Measurements from ENCODE around the gene STK33.
"Not testable (repeated sequence)": the region's sequence is repeated elsewhere in the genome, so short reads cannot be mapped to it uniquely, and the experiment has no call there.

Gene STK33

DNA sequence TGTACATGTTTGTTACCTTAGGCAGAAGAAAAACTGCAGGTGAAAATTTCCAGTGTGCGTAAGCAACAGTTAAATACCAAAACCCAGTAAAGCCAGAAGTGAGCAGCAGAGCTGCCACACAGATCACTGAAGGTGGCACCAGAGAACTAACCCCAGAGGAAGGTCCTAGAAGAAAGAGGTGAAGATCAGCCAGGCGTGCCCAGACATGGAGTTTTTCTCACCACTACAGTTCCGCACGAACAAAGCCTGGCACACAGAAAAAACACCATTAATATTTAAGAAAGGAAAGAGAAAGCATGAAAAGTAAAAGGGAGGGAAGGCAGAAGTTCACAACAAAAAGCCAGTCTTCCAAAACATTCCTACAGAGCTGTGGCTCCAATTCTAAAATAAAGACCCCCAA lies 60.7 kb downstream of the STK33 start:
- DNase-seq: no peak

DNA sequence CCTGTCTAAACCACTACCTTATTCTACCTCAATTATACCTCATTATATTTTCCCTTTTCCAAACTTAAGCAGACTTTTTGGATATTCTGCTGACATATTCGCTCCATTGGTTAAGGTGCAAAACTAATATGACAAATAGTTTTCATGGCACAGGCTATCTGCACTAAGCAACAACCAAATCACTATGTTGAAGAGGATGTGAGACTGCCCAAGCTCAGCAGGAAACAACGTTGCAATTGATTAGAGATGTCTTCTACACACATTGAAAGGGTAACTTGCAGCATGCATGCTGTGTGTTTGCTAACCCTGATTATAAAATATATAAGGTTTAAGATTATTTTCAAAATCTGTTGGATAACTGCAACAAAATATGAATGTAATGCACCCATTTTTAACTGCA lies 61.6 kb downstream of the STK33 start:
- DNase-seq: no peak

- DNase-seq: no peak
Measured at GRCh38 chr11:8531982-8532381, 62.0 kb downstream of the STK33 start.

GRCh38 chr11:8531312-8531711 lies 62.7 kb downstream of the STK33 start:
- DNase-seq: no peak

DNA sequence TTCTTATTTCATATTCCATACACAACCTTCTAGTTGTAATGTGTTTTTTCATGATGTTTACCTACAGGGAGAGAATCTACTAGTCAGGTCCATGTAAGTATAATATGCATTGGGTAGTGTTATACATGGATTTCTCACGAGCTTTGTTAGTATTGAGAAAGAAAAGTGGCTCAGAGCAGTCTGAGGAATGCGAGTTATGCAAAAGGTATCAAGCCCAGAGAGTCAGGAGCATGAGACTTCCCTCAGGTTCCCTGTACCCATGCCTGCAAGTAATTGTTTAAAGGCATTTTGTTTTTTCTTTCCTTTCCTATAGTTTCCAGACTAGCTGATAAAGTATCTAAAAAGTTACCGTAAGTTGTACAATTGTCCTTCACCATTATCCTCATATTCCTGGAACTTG lies 66.1 kb downstream of the STK33 start:
- no peak for DNase-seq

- no peak for DNase-seq
Measured at GRCh38 chr11:8523396-8523795, 70.6 kb downstream of the STK33 start.

DNA sequence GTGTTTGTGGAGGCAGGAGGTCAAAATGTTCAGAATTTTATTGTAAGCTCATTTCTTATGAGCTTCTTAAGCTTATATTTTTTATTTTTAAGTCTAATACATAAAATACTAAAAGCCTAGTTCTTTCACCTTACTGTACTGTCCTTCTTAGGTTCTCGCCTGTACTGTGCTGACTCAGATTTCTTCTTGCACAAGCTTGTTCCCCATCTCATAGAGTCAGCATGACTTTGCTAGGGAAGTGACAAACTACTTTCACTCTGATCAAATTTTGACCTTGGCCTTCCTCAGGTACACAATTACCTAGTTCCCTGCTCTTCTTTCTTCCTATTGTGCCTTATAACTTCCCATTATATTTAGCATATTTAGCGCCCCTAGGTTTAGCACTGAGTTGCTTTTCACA lies 81.5 kb downstream of the STK33 start:
- no peak for DNase-seq

DNA sequence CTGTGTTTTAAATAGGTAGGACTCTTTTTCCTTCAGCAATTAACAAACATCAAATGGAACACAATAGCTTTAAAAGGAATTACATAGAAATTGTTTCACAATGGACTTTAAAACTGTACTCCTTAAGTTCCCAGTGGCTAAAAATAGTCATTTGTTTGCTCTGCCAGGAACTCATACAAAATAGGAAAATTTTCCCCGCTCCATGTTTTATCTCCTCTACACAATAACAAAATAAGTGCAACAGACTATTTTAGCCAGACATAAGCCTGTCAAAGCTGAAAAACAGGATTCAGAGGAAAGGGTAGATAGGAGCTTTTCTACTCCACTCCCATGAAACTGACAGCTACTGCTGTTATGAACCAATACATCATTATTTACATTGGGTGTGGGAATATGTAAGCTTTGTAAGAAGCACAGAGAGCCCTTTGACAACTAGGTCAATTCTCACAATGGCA lies 90.1 kb downstream of the STK33 start:
- DNase-seq: no peak

DNA sequence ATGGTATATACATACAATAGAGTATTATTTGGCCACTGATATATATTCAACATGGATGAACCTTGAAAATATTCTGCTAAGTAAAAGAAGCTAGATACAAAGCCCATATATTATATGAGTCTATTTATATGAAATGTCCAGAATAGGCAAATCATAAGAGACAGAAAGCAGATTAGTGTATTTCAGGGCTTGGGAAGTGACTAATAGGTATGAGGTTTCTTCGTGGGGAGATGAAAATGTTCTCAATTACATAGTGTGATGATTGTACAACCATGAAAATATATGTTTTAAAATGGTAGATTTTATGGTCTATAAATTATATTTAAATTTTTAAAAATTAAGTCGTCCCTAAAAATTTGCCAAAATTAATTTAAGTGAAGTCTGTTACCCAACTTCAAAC lies 92.2 kb downstream of the STK33 start:
- DNase-seq: no peak

GRCh38 chr11:8488395-8488794 lies 105.6 kb downstream of the STK33 start:
- no peak for DNase-seq

- DNase-seq: no peak
Measured at GRCh38 chr11:8487261-8487660, 106.8 kb downstream of the STK33 start.

DNA sequence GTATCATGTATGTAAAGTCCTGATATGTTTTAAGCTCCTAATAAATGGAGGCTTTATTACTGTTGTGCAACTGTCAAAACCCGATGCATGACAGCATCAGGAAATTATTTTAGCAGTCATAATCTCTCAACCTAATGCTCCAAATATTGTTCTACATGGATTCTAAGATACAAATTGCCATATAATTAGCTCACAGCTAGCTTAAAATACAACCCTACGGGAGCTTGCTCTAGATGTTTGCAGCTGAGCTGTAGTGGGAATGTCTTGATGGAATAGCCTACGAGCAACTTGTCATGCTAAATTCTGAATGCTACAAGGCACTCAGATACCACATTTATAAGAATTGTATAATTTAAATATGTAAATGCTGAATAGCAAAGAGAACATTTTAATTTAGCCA lies 109.8 kb downstream of the STK33 start:
- DNase-seq: no peak

DNA sequence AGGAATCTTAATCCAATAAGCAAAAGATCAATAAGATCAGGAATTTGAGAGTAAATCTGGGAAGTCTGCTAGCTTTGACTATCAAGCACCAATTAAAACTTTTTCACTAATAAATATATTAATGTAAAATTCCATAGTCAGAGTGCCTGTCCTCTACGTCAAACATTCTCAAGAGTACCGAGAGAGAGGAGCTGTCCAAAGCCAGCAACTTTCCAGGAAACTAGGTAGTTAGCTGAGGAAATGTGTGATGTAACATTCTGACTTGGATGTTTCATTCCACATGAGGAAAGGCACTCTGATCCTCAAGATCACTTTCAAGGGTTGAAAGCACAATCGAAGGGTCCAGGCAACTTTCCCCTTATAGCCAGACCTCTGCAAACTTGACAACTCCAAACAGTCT lies 113.2 kb downstream of the STK33 start:
- no peak for DNase-seq

GRCh38 chr11:8477680-8478079 lies 116.3 kb downstream of the STK33 start:
- DNase-seq: no peak

DNA sequence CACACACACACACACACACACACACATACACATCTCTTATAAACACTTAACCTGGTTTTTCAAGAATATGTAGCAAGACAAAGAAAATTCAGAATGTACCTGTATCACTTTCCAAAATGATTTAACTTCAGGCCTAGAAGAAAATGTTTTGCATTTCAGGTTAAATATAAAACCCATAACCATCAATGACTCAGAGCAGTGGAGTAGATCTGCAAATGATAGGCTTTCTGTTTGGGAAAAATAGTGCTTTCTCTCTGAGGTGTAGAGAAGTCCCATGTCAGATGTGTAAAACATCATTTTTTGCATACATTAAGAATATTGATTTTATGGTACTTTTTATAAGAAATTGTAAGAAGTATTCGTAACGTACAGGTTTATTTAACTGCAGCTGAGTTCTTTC lies 116.9 kb downstream of the STK33 start:
- DNase-seq: no peak

- not testable (repeated sequence) for DNase-seq
Measured at GRCh38 chr11:8467806-8468205, 126.2 kb downstream of the STK33 start.

GRCh38 chr11:8467356-8467755 lies 126.7 kb downstream of the STK33 start:
- not testable (repeated sequence) for DNase-seq

DNA sequence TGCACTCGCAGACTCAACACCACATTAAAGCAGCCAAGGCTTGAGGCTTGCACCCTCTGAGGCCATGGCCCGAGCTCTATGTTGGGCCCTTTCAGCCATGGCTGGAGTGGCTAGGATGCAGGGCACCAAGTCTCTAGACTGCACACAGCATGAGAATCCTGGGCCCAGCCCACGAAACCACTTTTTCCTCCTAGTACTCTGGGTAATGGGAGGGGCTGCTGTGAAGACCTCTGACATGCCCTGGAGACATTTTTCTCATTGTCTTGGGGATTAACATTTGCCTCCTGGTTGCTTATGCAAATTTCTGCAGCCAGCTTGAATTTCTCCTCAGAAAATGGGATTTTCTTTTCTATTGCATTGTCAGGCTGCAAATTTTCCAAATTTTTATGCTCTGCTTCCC lies 127.1 kb downstream of the STK33 start:
- not testable (repeated sequence) for DNase-seq

DNA sequence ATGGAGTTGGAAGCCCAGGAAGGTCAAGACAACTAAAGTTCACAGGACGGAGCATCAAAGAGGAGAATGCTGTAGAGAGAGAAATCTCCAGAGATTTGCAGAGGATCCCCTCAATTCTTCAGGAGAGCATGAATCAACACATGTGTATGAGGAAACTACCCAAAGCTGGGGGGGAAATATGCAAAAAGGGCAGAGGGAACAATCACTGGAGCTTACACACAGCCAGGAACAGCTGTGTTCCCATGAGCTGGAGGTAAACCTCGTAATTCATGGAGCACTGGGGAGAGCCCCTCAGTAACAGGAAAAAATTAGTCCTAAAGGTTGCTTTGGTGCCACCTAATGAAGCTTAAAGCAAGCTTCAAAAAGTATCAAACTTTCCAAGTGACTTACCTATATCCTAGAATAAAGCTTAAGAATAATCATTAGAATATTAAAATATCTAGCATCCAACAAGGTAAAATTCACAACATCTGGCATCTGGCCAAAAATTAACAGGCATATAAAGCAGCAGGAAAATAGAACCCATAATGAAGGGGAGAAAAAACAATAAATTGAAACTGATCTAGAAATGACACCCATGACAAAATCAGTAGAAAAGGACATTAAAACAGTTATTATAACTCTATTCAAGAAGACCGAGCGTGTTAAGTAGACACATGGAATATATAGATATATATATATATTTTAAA lies 134.2 kb downstream of the STK33 start:
- DNase-seq: no peak

- no peak for DNase-seq
Measured at GRCh38 chr11:8442301-8442700, 151.7 kb downstream of the STK33 start.

- no peak for DNase-seq
Measured at GRCh38 chr11:8440649-8441048, 153.4 kb downstream of the STK33 start.

- DNase-seq: no peak
Measured at GRCh38 chr11:8429483-8429882, 164.5 kb downstream of the STK33 start.

DNA sequence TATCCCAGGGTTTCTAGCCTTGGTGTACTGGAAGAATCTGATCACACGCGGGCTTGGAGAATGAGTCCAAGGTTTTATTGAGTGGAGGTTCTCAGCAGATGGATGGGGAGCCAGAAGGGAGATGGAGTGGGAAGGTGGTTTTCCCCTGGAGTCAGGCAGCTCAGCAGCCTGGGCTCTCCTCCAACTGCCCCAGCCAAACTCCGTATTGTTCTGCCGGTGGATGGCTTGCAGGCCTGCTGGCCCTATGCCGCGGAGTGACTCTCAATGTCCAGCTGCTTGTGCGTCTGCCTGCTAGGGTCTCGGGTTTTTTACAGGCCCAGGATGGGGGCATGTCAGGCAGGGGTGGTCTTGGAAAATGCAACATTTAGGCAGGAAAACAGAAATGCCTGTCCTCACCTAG lies 168.0 kb downstream of the STK33 start:
- no peak for DNase-seq

GRCh38 chr11:8415195-8415594 lies 178.8 kb downstream of the STK33 start:
- DNase-seq: no peak

DNA sequence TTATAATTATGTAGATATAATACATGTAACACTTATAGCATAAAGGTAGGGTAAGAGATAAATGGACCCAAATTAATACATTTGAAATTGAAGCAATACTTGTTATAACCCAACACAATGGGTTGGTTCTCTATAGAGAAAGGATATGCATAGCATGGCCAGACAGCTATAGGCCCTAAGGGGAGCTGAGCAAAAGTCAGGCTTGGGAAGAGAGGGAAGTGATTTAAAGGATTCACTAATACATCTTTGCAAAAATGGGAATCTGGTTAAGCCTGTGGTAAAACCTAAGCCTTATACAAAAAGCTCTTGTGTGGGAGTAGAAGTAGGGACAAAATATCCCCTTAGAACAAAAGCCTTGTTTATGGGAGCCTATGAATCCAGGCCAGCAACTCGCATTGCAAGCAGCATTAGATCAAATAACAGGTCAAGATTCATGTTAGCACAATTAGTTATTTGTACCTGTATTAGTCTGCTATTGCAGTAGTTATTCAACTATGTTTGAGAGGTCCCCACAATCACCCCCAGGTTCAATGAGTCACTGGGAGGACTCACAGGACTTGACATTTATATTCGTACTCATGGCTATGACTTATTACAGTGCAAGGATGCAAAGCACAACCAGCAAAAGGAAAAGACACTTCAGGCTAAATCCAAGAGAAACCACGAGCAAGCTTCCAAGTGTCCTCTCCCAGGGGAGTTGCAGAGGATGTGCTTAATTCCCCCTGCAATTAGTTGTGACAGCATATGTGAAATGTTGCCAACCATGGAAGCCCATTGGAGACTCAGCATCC lies 185.7 kb downstream of the STK33 start:
- no peak for DNase-seq
